Endodermal cell (in vitro differentiated cells): ENCODE measurements around the gene IL18. TPM values are rescaled to one million over a fixed set of nuclear protein-coding genes. Genes with fewer than 3 reads are reported as not detected.

Source experiments
- DNase-seq: peaks from one replicate; pipeline ENCODE4 v3.0.0-alpha.2; 2017
- H3K27ac ChIP-seq: 2 replicates; pipeline ENCODE4 v1.5.1; 2013; ENCODE audit warnings: mild to moderate bottlenecking, low read depth, low read length, moderate library complexity
- H3K27me3 ChIP-seq: 2 replicates; pipeline ENCODE4 v1.6.1; 2013; ENCODE audit warnings: mild to moderate bottlenecking, low read length, moderate library complexity; ENCODE audit not compliant: insufficient read depth, control insufficient read depth, poor library complexity, severe bottlenecking
- H3K36me3 ChIP-seq: 2 replicates; pipeline ENCODE4 v1.7.0; 2013; ENCODE audit warnings: mild to moderate bottlenecking, low read length, moderate library complexity; ENCODE audit not compliant: control insufficient read depth, insufficient read depth
- H3K4me1 ChIP-seq: one replicate; pipeline ENCODE4 v1.7.0; 2013; ENCODE audit warnings: low read length; ENCODE audit not compliant: control insufficient read depth, insufficient read depth
- H3K4me3 ChIP-seq: 2 replicates; pipeline ENCODE4 v1.5.1; 2013; ENCODE audit warnings: mild to moderate bottlenecking, low read length, moderate library complexity
- H3K9ac ChIP-seq: 2 replicates; pipeline ENCODE4 v1.6.1; 2013; ENCODE audit warnings: mild to moderate bottlenecking, low read length, moderate library complexity; ENCODE audit not compliant: poor library complexity, severe bottlenecking; ENCODE audit errors: extremely low read depth
- H3K9me3 ChIP-seq: 2 replicates; pipeline ENCODE4 v1.6.1; 2013; ENCODE audit warnings: mild to moderate bottlenecking, low read length, moderate library complexity; ENCODE audit not compliant: control insufficient read depth
- H3K27ac Mint-ChIP-seq: 2 replicates; pipeline ENCODE4 v1.8.0; 2020; ENCODE audit warnings: mixed read lengths
- H3K27me3 Mint-ChIP-seq: 2 replicates; pipeline ENCODE4 v1.8.0; 2021; ENCODE audit warnings: mild to moderate bottlenecking, mixed read lengths; ENCODE audit not compliant: insufficient read depth
- H3K36me3 Mint-ChIP-seq: 2 replicates; pipeline ENCODE4 v1.8.0; 2020; ENCODE audit warnings: low read depth, mixed read lengths
- H3K4me1 Mint-ChIP-seq: 2 replicates; pipeline ENCODE4 v1.8.0; 2020; ENCODE audit warnings: mixed read lengths
- H3K4me3 Mint-ChIP-seq: 2 replicates; pipeline ENCODE4 v1.8.0; 2020; ENCODE audit warnings: mild to moderate bottlenecking, moderate library complexity, mixed read lengths
- H3K9me3 Mint-ChIP-seq: 2 replicates; pipeline ENCODE4 v1.8.0; 2020; ENCODE audit warnings: mild to moderate bottlenecking, mixed read lengths
- CTCF ChIP-seq: fragments of 200-600 bp; sonication (generic); conservative IDR thresholded peaks from 2 replicates; pipeline ENCODE4 v1.5.0; 2021; ENCODE audit warnings: antibody characterized with exemption, mild to moderate bottlenecking
- WGBS, 2 experiments: methylation state at CpG; one replicate each; pipeline versions ENCODE4 v1.1.5 to v1.1.7; 2013; ENCODE audit warnings: missing lambda C conversion rate in 2 of 2, mixed read lengths in 1 of 2; ENCODE audit not compliant: insufficient coverage in 1 of 2, insufficient read length in 1 of 2; 5-methylcytosine and 5-hydroxymethylcytosine counted together
- total RNA-seq, 2 donors: library from RNA; stranded (reverse); fragmentation: NEBNext Ultra II Directional in 1 of 2; extraction: Animal tissue kit (Norgen Biotek cat#: 25700) in 1 of 2; gene quantifications; 2 replicates in 1 of 2; 3 replicates in 1 of 2; pipeline ENCODE4 v1.2.1, GENCODE V29; 2021

IL18 gene
- total RNA-seq, 2 donors from 2014 or later = 1.00 TPM; not detected in 1

DNA sequence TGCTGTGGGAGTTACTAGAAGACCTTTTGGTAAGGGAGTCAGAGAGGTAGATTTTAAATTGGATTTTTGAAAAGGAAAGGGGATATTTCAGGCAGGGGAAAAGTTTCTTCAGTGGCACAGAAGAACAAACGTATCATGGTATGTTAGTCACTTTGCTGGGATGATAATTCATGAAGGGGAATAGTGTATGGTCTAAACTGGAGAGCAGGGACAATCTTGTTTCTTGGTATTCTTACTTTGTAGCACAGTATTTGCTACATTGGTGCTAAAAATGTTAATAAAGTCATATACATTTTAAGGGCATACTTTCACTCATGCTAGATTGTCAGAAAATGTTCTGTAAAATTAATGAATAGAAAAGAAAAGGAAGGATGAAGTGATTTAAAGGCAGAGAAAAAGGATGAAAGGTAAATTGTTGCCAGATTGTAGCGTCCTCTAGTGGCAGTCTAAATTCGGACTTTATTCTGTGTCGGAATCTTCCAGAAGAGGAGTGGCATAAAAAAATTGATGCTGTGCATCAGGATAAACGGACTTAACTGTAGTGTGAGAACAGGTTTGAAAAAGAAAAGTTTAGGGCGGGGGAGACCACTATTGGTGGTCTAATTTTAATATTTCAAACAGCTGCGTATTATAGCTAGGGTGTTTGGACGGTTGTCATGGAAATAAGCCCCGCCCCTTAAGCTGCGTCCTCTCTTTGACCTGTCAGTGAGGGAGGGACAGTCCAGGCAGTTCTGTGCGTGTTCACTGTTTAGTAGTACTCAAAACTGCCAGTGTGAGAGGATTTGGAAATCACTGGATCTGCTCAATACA lies 11.1 kb upstream of the IL18 start, which contains the start of gene BCO2:
TSS of gene BCO2 (plus strand) at position 724 of the 810 bp plus-strand sequence. CDS start 90 bp downstream, outside the sequence.
- DNase-seq = peak; percentile 86
- Histone ChIP-seq H3K4me3 (peak within 1 kb of the TSS; percentile 67), H3K36me3 (no peaks in the 10 kb centered on the region), H3K9me3 (no peaks in the 10 kb centered on the region), H3K9ac (no peak within 1 kb of the TSS), H3K4me1 (no peaks in the 10 kb centered on the region), H3K27me3 (no peaks in the 10 kb centered on the region), H3K27ac (no peak within 1 kb of the TSS)
- Mint-ChIP-seq H3K36me3 (no peaks in the 10 kb centered on the region), H3K27ac (no peak within 1 kb of the TSS), H3K9me3 (no peaks in the 10 kb centered on the region), H3K4me1 (no peaks in the 10 kb centered on the region), H3K4me3 (peak within 1 kb of the TSS; percentile 29), H3K27me3 (peaks cover 12% of the 10 kb centered on the region)
- peak; percentile 99 for TF ChIP-seq CTCF
- WGBS, 2 experiments = 4 to 10% methylated on average over 9 to 11 of the region's 11 CpGs

- Histone ChIP-seq H3K4me1 (no peaks in the 10 kb centered on the region), H3K27ac (no peak overlapping the region), H3K27me3 (no peaks in the 10 kb centered on the region), H3K9me3 (no peaks in the 10 kb centered on the region), H3K9ac (no peak overlapping the region), H3K4me3 (no peak overlapping the region), H3K36me3 (no peaks in the 10 kb centered on the region)
- no peak overlapping the region for H3K4me3 Mint-ChIP-seq
- H3K27ac Mint-ChIP-seq = no peak overlapping the region
- WGBS, 2 experiments = 93% methylated on average over 3 of the region's 3 CpGs; no CpG with 5 or more reads in 1 of the 2 experiments
- DNase-seq = no peak
- peaks cover 4% of the 10 kb centered on the region for H3K27me3 Mint-ChIP-seq
- no peaks in the 10 kb centered on the region for H3K4me1 Mint-ChIP-seq
- H3K36me3 Mint-ChIP-seq = no peaks in the 10 kb centered on the region
- TF ChIP-seq CTCF = no peak
- no peaks in the 10 kb centered on the region for H3K9me3 Mint-ChIP-seq
Observed at GRCh38 chr11:112173152-112173551, 9.3 kb upstream of the IL18 start.

DNA sequence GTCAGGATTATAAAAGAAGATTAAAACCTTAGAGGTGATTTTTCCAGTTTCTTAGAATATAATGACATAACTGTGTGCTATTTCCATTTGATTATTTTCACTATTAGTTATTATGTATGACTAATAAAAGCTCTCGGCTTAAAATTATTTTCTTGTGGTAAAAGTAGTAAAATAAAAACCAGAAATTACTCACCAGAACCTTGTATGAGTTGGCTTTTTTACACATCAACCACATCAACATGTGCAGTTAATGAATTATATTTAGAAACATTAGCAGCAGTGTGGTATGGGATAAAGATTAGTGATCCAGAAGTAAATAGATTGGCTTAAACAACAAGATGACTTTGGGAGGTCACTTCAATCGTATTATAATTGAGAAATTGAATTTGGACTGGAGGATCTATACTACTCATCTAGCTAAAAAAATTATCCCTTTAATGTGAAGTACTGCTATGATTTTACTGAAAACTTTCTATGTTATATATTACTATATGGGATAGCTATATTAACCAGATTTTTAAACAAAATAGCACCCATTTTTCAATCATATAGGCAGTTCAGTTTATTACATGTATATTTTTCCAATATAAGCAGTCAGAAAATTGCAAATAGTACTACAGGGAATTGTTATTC lies 8.6 kb upstream of the IL18 start:
- H3K4me3 ChIP-seq = no peak overlapping the region
- Mint-ChIP-seq H3K4me1 (no peaks in the 10 kb centered on the region), H3K9me3 (no peaks in the 10 kb centered on the region), H3K36me3 (no peaks in the 10 kb centered on the region), H3K4me3 (no peak overlapping the region), H3K27me3 (peaks cover 2% of the 10 kb centered on the region), H3K27ac (no peak overlapping the region)
- no peaks in the 10 kb centered on the region for H3K27me3 ChIP-seq
- no peak for TF ChIP-seq CTCF
- DNase-seq = no peak
- no peaks in the 10 kb centered on the region for H3K4me1 ChIP-seq
- no peak overlapping the region for H3K9ac ChIP-seq
- 100% methylated on average over 1 of the region's 2 CpGs; no CpG with 5 or more reads in 1 of the 2 experiments for WGBS, 2 experiments
- no peak overlapping the region for H3K27ac ChIP-seq
- H3K36me3 ChIP-seq = no peaks in the 10 kb centered on the region
- H3K9me3 ChIP-seq = no peaks in the 10 kb centered on the region
